GM12873 (cell line): Measurements from ENCODE around the gene ARPP21.

Experiments
- CTCF ChIP-seq: IDR thresholded peaks from 2 replicates; pipeline ENCODE4 v1.5.1; 2012; ENCODE audit warnings: low read depth, mild to moderate bottlenecking, moderate library complexity, low read length, control low read depth; ENCODE audit not compliant: insufficient read depth; ENCODE audit errors: missing control alignments

The ARPP21 gene

GRCh38 chr3:35773417-35773816 is 134.1 kb downstream of the ARPP21 start:
- no peak for TF ChIP-seq CTCF

GRCh38 chr3:35776346-35776745 is 137.0 kb downstream of the ARPP21 start:
- TF ChIP-seq CTCF = no peak

GRCh38 chr3:35777065-35777464 is 137.7 kb downstream of the ARPP21 start:
- no peak for TF ChIP-seq CTCF

GRCh38 chr3:35777563-35778554 is 138.5 kb downstream of the ARPP21 start:
- TF ChIP-seq CTCF = no peak

- TF ChIP-seq CTCF = no peak
Observed at GRCh38 chr3:35779611-35780010, 140.3 kb downstream of the ARPP21 start.

GRCh38 chr3:35780800-35781199 is 141.5 kb downstream of the ARPP21 start:
- no peak for TF ChIP-seq CTCF

- no peak for TF ChIP-seq CTCF
Observed at GRCh38 chr3:35781558-35781957, 142.2 kb downstream of the ARPP21 start.
